Stimulated activated CD4-positive, alpha-beta T cell treated with anti-CD3 and anti-CD28 coated beads, Interleukin-15, amount 100 ng/mL, for 24 hours (primary cell): ENCODE measurements around the gene TBX6.
A peak's percentile ranks its signal among the peaks of the same experiment; 100 is the strongest.

Experiments used
- DNase-seq: peaks from one replicate; pipeline ENCODE4 v3.0.0-alpha.2; 2020

The TBX6 gene

GRCh38 chr16:30113031-30113710, 21.4 kb upstream of the TBX6 start, which contains the start of gene GDPD3:
Gene GDPD3 (minus strand): TSS chr16:30113537. CDS start chr16:30113478, 59 bp downstream.
- no peak for DNase-seq

- DNase-seq = peak; percentile 83
Observed at GRCh38 chr16:30112197-30113030, 20.7 kb upstream of the TBX6 start.

GRCh38 chr16:30110661-30111060, 18.9 kb upstream of the TBX6 start:
- DNase-seq = no peak

- no peak for DNase-seq
Observed at GRCh38 chr16:30108059-30108850, 16.5 kb upstream of the TBX6 start.

GRCh38 chr16:30104492-30104891, 12.8 kb upstream of the TBX6 start:
- no peak for DNase-seq

GRCh38 chr16:30104090-30104489, 12.4 kb upstream of the TBX6 start:
- no peak for DNase-seq

- DNase-seq = no peak
Observed at GRCh38 chr16:30096862-30097563, 5.3 kb upstream of the TBX6 start.

- peak; percentile 91 for DNase-seq
Observed at GRCh38 chr16:30096105-30096861, 4.6 kb upstream of the TBX6 start, which contains the start of gene YPEL3. Gene YPEL3 (minus strand): TSS chr16:30096213. CDS start chr16:30095482, 731 bp downstream.

GRCh38 chr16:30095166-30096078, 3.7 kb upstream of the TBX6 start:
- DNase-seq = peak; percentile 24

- no peak for DNase-seq
Observed at GRCh38 chr16:30094541-30095165, 2.9 kb upstream of the TBX6 start.

GRCh38 chr16:30092373-30093010, 768 bp upstream of the TBX6 start:
- peak; percentile 83 for DNase-seq

GRCh38 chr16:30090610-30091331, 953 bp downstream of the TBX6 start:
- no peak for DNase-seq

GRCh38 chr16:30088832-30089624, 2.7 kb downstream of the TBX6 start:
- no peak for DNase-seq

GRCh38 chr16:30088237-30088831, 3.4 kb downstream of the TBX6 start:
- DNase-seq = no peak

- no peak for DNase-seq
Observed at GRCh38 chr16:30087181-30087898, 4.4 kb downstream of the TBX6 start.

- no peak for DNase-seq
Observed at GRCh38 chr16:30086291-30087140, 5.2 kb downstream of the TBX6 start.
